ENCODE results near the gene PARP14. TPM values are rescaled to one million over a fixed set of nuclear protein-coding genes. Genes with fewer than 3 reads are reported as not detected.
"Not testable (repeated sequence)": the region's sequence is repeated elsewhere in the genome, so short reads cannot be mapped to it uniquely, and the experiment has no call there.

The PARP14 gene
- total RNA-seq, 1 donor from 2014 or later, result 21.9 TPM

DNA sequence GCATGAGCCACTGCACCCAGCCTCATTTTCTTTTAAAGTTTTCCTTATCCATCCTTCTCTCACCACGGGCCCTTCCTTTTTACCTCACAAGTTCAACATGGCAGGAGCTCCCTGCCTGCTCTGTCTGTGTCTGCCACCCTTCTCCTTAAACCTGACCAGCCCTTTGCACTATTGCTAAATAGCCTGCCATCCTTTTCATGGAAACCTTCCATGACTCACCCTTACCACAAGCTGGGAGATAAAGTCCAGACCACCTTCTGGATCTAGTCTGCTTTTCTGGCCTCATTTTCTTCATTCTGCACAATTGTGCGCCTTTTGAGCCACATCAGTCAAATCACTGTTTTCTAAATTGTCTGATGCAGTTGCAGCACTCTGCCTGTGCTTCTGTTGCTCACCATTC, 8.9 kb downstream of the PARP14 start:
- H3K4me3 ChIP-seq (ENCODE audit: low read length in 3 of 3), result no peak overlapping the region
- peaks cover 0 to 3% (median 0%) of the 10 kb centered on the region in 3 donors for H3K4me1 ChIP-seq (ENCODE audit: control insufficient read depth in 3 of 3, insufficient read depth in 3 of 3, low read length in 3 of 3)
- no peak overlapping the region for H3K9ac ChIP-seq (ENCODE audit: low read depth in 1 of 3, low read length in 3 of 3)
- no peaks in the 10 kb centered on the region for H3K9me3 ChIP-seq (ENCODE audit: control insufficient read depth in 3 of 3, low read length in 3 of 3)
- H3K27me3 ChIP-seq (ENCODE audit: control insufficient read depth in 3 of 3, insufficient read depth in 3 of 3, low read length in 3 of 3), result no peaks in the 10 kb centered on the region
- peaks cover 6 to 47% (median 25%) of the 10 kb centered on the region in 3 donors for H3K36me3 ChIP-seq (ENCODE audit: control insufficient read depth in 3 of 3, insufficient read depth in 3 of 3, low read length in 3 of 3)
- no peak overlapping the region for H3K27ac ChIP-seq (ENCODE audit: low read depth, low read length)

DNA sequence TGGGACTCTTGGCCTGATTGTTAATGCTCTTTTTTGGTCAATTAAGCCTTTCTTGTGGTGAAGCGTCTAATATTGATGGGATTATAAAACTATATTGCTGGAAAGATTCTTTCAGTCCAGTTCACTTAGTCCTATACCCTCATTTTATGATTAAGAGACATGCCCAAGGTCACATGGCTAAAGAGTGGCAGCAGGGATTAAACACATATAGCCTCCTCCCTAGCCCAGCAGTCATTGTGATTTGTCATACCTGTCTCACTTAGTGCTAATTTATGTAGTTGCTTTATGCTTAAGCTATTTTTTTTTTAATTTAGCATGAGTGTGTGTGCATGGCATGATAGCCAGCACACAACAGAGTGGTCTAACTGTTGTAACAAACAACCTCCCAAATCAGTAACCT, 9.5 kb downstream of the PARP14 start:
- peaks cover 6 to 51% (median 28%) of the 10 kb centered on the region in 3 donors for H3K36me3 ChIP-seq (ENCODE audit: control insufficient read depth in 3 of 3, insufficient read depth in 3 of 3, low read length in 3 of 3)
- H3K9ac ChIP-seq (ENCODE audit: low read depth in 1 of 3, low read length in 3 of 3), result no peak overlapping the region
- no peaks in the 10 kb centered on the region for H3K9me3 ChIP-seq (ENCODE audit: control insufficient read depth in 3 of 3, low read length in 3 of 3)
- no peak overlapping the region for H3K4me3 ChIP-seq (ENCODE audit: low read length in 3 of 3)
- H3K27me3 ChIP-seq (ENCODE audit: control insufficient read depth in 3 of 3, insufficient read depth in 3 of 3, low read length in 3 of 3), result no peaks in the 10 kb centered on the region
- H3K27ac ChIP-seq (ENCODE audit: low read depth, low read length), result no peak overlapping the region
- H3K4me1 ChIP-seq (ENCODE audit: control insufficient read depth in 3 of 3, insufficient read depth in 3 of 3, low read length in 3 of 3), result peaks cover 0 to 3% (median 0%) of the 10 kb centered on the region in 3 donors

DNA sequence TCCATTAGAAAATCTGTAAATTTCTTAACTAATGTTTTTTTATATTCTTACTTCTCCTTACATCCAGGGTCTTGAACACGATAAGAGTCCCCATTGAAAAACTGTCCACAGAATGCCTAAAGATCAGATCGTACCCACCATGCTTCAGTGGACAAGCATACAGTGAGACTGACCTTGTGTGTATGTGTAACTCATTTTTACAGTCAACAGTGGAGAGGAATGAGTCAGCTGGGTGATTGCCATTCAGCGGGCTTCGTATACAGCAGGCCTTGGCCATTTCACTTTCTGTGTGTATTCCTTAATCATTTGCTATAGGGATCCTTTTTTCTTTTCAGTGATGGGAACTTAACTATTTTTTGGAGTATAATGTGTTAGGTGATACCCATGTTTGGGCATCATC, 10.6 kb downstream of the PARP14 start:
- H3K27me3 ChIP-seq (ENCODE audit: control insufficient read depth in 3 of 3, insufficient read depth in 3 of 3, low read length in 3 of 3), result no peaks in the 10 kb centered on the region
- peaks cover 0 to 3% (median 0%) of the 10 kb centered on the region in 3 donors for H3K4me1 ChIP-seq (ENCODE audit: control insufficient read depth in 3 of 3, insufficient read depth in 3 of 3, low read length in 3 of 3)
- H3K4me3 ChIP-seq (ENCODE audit: low read length in 3 of 3), result no peak overlapping the region
- H3K9me3 ChIP-seq (ENCODE audit: control insufficient read depth in 3 of 3, low read length in 3 of 3), result no peaks in the 10 kb centered on the region
- H3K36me3 ChIP-seq (ENCODE audit: control insufficient read depth in 3 of 3, insufficient read depth in 3 of 3, low read length in 3 of 3), result peaks cover 6 to 50% (median 32%) of the 10 kb centered on the region in 3 donors
- no peak overlapping the region for H3K9ac ChIP-seq (ENCODE audit: low read depth in 1 of 3, low read length in 3 of 3)
- H3K27ac ChIP-seq (ENCODE audit: low read depth, low read length), result no peak overlapping the region

DNA sequence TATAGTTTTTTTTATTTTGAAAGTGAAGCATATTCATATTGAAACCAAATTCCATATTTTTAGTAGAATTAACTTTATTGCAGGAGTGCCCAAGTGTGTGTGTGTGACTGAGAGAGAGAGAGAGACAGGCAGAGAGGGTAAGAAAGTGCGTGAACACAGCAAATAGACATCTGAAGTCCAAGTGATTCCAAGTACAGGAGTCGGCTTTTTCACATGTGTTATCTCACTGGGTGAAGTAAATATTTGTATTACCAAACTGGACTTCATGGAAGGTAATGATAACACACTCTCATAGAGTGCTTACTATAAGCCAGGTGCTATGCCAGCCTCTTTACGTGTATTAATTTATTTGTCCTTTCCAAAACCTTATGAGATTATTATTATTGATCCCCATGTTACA, 12.0 kb downstream of the PARP14 start:
- H3K36me3 ChIP-seq (ENCODE audit: control insufficient read depth in 3 of 3, insufficient read depth in 3 of 3, low read length in 3 of 3), result peaks cover 6 to 40% (median 34%) of the 10 kb centered on the region in 3 donors

DNA sequence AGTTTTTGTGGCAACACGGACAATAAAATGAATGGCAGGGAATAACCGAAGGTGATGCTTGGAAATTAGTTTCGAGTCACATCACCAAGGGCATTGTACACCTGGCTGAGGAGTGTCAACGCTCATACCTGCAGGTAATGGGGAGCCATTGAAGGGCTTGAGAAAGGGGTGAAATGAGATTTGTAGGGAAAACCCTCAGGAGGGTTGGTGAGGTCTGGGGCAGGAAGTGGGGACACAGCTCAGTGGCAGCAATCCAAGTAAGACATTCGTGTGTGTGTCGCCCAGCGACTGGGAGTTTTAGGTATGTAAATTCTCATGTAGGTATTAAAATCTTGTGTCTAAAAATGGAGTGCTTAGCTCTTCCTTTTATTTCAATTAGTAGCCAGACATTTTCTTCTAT, 14.3 kb downstream of the PARP14 start:
- H3K27ac ChIP-seq (ENCODE audit: low read depth, low read length), result no peak overlapping the region
- H3K4me3 ChIP-seq (ENCODE audit: low read length in 3 of 3), result no peak overlapping the region
- H3K36me3 ChIP-seq (ENCODE audit: control insufficient read depth in 3 of 3, insufficient read depth in 3 of 3, low read length in 3 of 3), result peaks cover 9 to 43% (median 37%) of the 10 kb centered on the region in 3 donors
- no peaks in the 10 kb centered on the region for H3K4me1 ChIP-seq (ENCODE audit: control insufficient read depth in 3 of 3, insufficient read depth in 3 of 3, low read length in 3 of 3)
- no peaks in the 10 kb centered on the region for H3K9me3 ChIP-seq (ENCODE audit: control insufficient read depth in 3 of 3, low read length in 3 of 3)
- H3K9ac ChIP-seq (ENCODE audit: low read depth in 1 of 3, low read length in 3 of 3), result no peak overlapping the region
- no peaks in the 10 kb centered on the region for H3K27me3 ChIP-seq (ENCODE audit: control insufficient read depth in 3 of 3, insufficient read depth in 3 of 3, low read length in 3 of 3)

More for the DNA sequence above, 12.0 kb downstream of the PARP14 start:
- Histone ChIP-seq H3K27ac (ENCODE audit: low read depth, low read length) (no peak overlapping the region), H3K4me1 (ENCODE audit: control insufficient read depth in 3 of 3, insufficient read depth in 3 of 3, low read length in 3 of 3) (no peaks in the 10 kb centered on the region), H3K9ac (ENCODE audit: low read depth in 1 of 3, low read length in 3 of 3) (no peak overlapping the region), H3K4me3 (ENCODE audit: low read length in 3 of 3) (no peak overlapping the region), H3K9me3 (ENCODE audit: control insufficient read depth in 3 of 3, low read length in 3 of 3) (no peaks in the 10 kb centered on the region), H3K27me3 (ENCODE audit: control insufficient read depth in 3 of 3, insufficient read depth in 3 of 3, low read length in 3 of 3) (no peaks in the 10 kb centered on the region)

DNA sequence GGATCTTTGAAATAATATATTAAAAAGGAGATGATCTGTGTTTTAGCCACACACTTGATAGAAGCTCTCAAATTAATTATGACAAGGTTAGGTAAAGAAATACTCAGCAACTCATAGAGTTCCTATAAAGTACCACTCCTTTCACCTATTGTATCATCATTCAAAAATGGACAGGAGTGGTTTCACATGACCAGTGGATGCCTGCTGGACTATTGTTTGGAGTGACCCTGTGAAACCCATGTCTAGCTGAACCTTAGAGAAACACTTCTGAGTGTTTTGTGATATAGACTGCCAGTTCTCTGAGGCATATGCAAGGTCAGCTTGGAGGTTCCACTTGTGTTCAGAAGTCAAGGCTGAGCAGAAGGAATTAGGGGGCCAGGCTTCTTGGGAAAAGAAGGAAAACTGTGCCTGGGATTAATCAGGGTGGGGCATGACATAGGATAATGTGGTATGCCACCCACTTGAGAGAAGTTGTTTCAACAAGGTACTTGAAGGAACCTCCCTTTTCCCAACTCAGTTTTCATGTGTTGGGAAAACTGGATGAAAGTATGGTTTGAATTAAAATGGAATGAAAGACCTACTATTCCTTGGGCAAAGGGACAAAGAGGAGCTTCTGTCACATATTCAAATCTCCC, 15.4 kb downstream of the PARP14 start:
- Histone ChIP-seq H3K27me3 (ENCODE audit: control insufficient read depth in 3 of 3, insufficient read depth in 3 of 3, low read length in 3 of 3) (no peaks in the 10 kb centered on the region), H3K36me3 (ENCODE audit: control insufficient read depth in 3 of 3, insufficient read depth in 3 of 3, low read length in 3 of 3) (peaks cover 9 to 49% (median 30%) of the 10 kb centered on the region in 3 donors), H3K9ac (ENCODE audit: low read depth in 1 of 3, low read length in 3 of 3) (no peak overlapping the region), H3K27ac (ENCODE audit: low read depth, low read length) (no peak overlapping the region), H3K4me1 (ENCODE audit: control insufficient read depth in 3 of 3, insufficient read depth in 3 of 3, low read length in 3 of 3) (no peaks in the 10 kb centered on the region), H3K4me3 (ENCODE audit: low read length in 3 of 3) (no peak overlapping the region), H3K9me3 (ENCODE audit: control insufficient read depth in 3 of 3, low read length in 3 of 3) (no peaks in the 10 kb centered on the region)

DNA sequence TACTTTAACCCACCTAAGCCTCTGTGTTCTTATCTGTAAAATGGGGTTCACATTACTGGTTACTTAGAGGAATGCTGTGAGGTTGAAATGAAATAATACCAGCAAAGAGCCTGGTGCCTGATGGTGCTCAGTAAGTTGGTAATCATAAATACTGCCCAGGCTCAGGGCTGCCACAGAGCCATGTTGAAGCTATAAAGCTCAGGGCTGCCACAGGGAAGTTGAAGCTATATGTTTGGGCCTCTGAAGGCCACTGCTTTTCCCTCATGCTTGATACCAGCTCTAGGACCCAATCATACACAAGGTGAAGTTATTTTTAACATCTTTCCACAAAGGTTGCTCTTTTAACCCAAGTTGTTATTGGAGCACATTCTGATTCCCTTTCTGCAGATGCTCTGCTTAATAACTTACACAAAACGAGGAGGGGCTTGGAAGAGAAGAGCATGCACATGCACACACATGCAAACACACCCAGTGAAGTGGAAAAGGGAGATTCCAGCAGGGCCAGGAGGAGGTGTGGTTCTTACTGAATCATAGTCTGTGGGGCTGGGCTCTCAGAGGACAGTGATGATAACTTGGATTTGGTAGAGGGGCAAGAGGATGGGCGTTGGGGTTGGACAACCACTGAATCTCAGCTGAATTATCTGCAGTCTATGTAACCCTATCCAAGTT, 17.4 kb downstream of the PARP14 start:
- no peaks in the 10 kb centered on the region for H3K9me3 ChIP-seq (ENCODE audit: control insufficient read depth in 3 of 3, low read length in 3 of 3)

DNA sequence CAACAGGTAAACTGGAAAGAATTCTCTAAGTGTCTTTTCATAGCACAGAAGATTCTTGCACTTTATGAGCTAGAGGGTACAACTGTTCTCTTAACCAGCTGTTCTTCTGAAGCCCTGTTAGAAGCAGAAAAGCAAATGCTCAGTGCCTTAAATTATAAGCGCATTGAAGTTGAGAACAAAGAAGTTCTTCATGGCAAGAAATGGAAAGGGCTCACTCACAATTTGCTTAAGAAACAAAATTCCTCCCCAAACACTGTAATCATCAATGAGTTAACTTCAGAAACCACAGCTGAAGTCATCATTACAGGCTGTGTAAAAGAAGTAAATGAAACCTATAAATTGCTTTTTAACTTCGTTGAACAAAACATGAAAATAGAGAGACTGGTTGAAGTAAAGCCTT, 19.6 kb downstream of the PARP14 start:
- no peaks in the 10 kb centered on the region for H3K27me3 ChIP-seq (ENCODE audit: control insufficient read depth in 3 of 3, insufficient read depth in 3 of 3, low read length in 3 of 3)
- H3K27ac ChIP-seq (ENCODE audit: low read depth, low read length), result no peak overlapping the region
- H3K36me3 ChIP-seq (ENCODE audit: control insufficient read depth in 3 of 3, insufficient read depth in 3 of 3, low read length in 3 of 3), result peaks cover 3 to 47% (median 23%) of the 10 kb centered on the region in 3 donors
- no peaks in the 10 kb centered on the region for H3K9me3 ChIP-seq (ENCODE audit: control insufficient read depth in 3 of 3, low read length in 3 of 3)
- H3K4me1 ChIP-seq (ENCODE audit: control insufficient read depth in 3 of 3, insufficient read depth in 3 of 3, low read length in 3 of 3), result no peaks in the 10 kb centered on the region
- H3K4me3 ChIP-seq (ENCODE audit: low read length in 3 of 3), result no peak overlapping the region
- H3K9ac ChIP-seq (ENCODE audit: low read depth in 1 of 3, low read length in 3 of 3), result no peak overlapping the region

More for the DNA sequence above, 17.4 kb downstream of the PARP14 start:
- Histone ChIP-seq H3K27me3 (ENCODE audit: control insufficient read depth in 3 of 3, insufficient read depth in 3 of 3, low read length in 3 of 3) (no peaks in the 10 kb centered on the region), H3K4me1 (ENCODE audit: control insufficient read depth in 3 of 3, insufficient read depth in 3 of 3, low read length in 3 of 3) (no peaks in the 10 kb centered on the region), H3K36me3 (ENCODE audit: control insufficient read depth in 3 of 3, insufficient read depth in 3 of 3, low read length in 3 of 3) (peaks cover 5 to 52% (median 24%) of the 10 kb centered on the region in 3 donors), H3K27ac (ENCODE audit: low read depth, low read length) (no peak overlapping the region), H3K9ac (ENCODE audit: low read depth in 1 of 3, low read length in 3 of 3) (no peak overlapping the region), H3K4me3 (ENCODE audit: low read length in 3 of 3) (no peak overlapping the region)

DNA sequence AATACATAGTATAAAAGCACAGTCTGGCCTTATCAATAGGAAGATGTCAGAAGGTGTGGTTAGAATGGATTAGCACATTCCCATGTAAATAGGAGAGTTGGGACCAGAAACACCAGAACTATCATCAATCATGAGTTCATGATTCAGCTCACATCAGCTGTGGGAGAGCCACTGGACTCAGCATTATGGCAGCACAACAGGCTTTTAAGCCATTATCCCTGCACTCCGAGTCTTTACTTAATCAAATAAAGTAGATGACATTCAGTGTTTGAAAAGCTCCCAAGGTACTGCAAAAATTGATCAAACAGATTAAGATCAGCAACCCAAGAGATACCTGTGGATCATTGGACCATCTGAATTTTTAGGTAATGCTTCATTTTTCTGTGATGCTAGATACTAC, 24.7 kb downstream of the PARP14 start:
- Histone ChIP-seq H3K27me3 (ENCODE audit: control insufficient read depth in 3 of 3, insufficient read depth in 3 of 3, low read length in 3 of 3) (no peaks in the 10 kb centered on the region), H3K27ac (ENCODE audit: low read depth, low read length) (no peak overlapping the region), H3K4me3 (ENCODE audit: low read length in 3 of 3) (no peak overlapping the region), H3K9me3 (ENCODE audit: control insufficient read depth in 3 of 3, low read length in 3 of 3) (no peaks in the 10 kb centered on the region), H3K36me3 (ENCODE audit: control insufficient read depth in 3 of 3, insufficient read depth in 3 of 3, low read length in 3 of 3) (peaks cover 0 to 26% (median 19%) of the 10 kb centered on the region in 3 donors), H3K4me1 (ENCODE audit: control insufficient read depth in 3 of 3, insufficient read depth in 3 of 3, low read length in 3 of 3) (no peaks in the 10 kb centered on the region), H3K9ac (ENCODE audit: low read depth in 1 of 3, low read length in 3 of 3) (no peak overlapping the region)

DNA sequence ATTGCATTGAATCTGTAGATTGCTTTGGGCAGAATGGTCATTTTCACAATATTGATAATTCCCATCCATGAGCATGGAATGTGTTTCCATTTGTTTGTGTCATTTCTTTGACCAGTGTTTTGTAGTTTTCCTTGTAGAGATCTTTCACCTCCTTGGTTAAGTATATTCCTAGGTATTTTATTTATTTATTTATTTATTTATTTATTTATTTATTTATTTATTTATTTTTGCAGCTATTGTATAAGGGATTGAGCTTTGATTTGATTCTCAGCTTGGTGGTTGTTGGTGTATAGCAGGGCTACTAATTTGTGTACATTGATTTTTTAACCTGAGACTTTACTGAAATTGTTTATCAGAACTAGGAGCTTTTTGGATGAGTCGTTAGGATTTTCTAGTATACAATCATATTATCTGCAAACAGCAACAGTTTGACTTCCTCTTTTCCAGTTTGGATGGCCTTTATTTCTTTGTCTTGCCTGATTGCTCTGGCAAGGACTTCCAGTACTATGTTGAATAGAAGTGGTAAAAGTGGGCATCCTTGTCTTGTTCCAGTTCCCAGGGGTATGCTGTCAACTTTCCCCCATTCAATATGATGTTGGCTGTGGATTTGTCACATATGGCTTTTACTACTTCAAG, 30.1 kb downstream of the PARP14 start:
- H3K36me3 ChIP-seq (ENCODE audit: control insufficient read depth in 3 of 3, insufficient read depth in 3 of 3, low read length in 3 of 3), result peaks cover 7 to 26% (median 19%) of the 10 kb centered on the region in 3 donors
- H3K9me3 ChIP-seq (ENCODE audit: control insufficient read depth in 3 of 3, low read length in 3 of 3); H3K27me3 ChIP-seq (ENCODE audit: control insufficient read depth in 3 of 3, insufficient read depth in 3 of 3, low read length in 3 of 3); H3K27ac ChIP-seq (ENCODE audit: low read depth, low read length); H3K9ac ChIP-seq (ENCODE audit: low read depth in 1 of 3, low read length in 3 of 3); H3K4me3 ChIP-seq (ENCODE audit: low read length in 3 of 3); H3K4me1 ChIP-seq (ENCODE audit: control insufficient read depth in 3 of 3, insufficient read depth in 3 of 3, low read length in 3 of 3): not testable (repeated sequence)
